GM21576 (cell line): ENCODE results near the gene SP5.
A peak's percentile ranks its signal among the peaks of the same experiment; 100 is the strongest.
"Not testable (repeated sequence)": the region's sequence is repeated elsewhere in the genome, so short reads cannot be mapped to it uniquely, and the experiment has no call there.

Experiments used
- ATAC-seq: cut with Tn5 transposase; IDR thresholded peaks from one replicate; pipeline ENCODE4 v1.9.1; 2021; ENCODE audit warnings: mild to moderate bottlenecking, moderate library complexity; ENCODE audit not compliant: unreplicated experiment

The SP5 gene

GRCh38 chr2:170715062-170715931 lies at the start of gene SP5:
Gene SP5, plus strand, starts transcription at chr2:170715337. Its CDS starts 176 bp downstream, at chr2:170715513.
- ATAC-seq = no peak

DNA sequence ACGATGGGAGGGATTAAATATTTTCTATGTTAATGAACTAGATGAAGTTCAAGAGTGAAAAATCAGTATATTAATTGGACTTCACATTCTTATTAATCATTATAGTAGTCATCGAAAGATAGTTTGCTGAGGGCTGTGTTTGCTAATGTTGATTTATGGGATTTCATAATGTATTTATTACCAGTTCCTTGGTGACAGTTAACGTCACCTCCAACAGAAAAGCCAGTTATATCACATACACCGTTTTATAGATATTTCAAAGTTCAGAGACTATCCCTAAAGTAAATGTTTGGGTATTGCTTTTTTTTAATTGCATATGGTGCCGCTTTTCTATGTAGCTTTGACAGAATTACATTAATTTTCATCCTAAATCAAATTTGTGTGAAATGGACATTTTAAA lies 49.4 kb upstream of the SP5 start:
- ATAC-seq = no peak

DNA sequence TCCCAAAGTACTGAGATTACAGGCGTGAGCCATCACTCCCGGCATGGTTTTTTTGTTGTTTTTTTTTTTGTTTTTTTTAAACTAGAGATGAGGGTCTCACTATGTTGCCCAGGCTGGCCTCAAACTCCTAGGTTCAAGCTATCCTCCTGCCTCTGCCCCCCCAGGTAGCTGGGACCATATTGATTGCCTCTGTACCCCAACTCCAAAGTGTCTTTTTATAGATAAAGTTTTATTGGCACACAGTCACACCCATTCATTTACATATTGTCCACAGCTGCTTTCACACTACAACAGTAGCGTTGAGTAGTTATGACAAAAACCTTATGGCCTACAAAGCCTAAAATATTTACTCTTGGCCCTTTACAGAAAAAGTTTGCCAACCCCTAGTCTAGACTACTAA lies 45.2 kb upstream of the SP5 start:
- ATAC-seq = no peak

DNA sequence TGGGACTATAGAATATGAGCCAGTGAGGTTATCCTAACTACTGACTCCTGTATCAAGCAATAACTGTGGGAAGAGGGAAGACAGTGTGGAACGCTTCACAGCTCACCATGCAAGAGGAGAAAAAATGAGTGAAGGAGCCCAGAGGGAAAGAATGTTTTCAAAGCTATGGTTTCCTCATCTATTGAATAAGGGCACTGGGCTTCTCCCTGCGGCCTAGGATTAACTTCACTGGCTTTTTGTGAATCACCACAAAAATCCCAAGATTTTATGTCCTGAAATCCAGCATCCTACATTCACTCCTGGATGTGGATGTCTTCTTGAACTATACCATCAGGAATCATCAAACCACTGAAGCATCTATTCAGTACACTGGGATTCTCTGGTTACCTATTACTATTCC lies 44.5 kb upstream of the SP5 start:
- no peak for ATAC-seq

- no peak for ATAC-seq
Observed at GRCh38 chr2:170671079-170671478, 44.1 kb upstream of the SP5 start.

DNA sequence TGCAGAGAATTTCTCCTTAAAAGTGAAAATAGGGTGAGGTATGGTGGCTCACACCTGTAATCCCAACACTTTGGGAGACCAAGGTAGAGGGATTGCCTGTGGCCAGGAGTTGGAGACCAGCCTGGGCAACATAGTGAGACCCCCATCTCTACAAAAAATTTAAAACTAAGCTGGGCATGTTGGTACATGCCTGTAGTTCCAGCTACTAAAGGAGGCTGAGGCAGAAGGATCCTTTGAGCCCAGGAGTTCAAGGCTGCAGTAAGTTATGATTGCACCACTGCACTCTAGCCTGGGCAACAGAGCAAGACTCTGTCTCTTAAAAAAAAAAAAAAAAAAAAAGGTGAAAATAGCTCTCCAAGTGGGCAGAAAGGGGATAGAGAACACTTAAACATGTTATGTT lies 40.9 kb upstream of the SP5 start:
- not testable (repeated sequence) for ATAC-seq

GRCh38 chr2:170675701-170676100 lies 39.4 kb upstream of the SP5 start:
- no peak for ATAC-seq

- no peak for ATAC-seq
Observed at GRCh38 chr2:170679607-170680079, 35.5 kb upstream of the SP5 start.

DNA sequence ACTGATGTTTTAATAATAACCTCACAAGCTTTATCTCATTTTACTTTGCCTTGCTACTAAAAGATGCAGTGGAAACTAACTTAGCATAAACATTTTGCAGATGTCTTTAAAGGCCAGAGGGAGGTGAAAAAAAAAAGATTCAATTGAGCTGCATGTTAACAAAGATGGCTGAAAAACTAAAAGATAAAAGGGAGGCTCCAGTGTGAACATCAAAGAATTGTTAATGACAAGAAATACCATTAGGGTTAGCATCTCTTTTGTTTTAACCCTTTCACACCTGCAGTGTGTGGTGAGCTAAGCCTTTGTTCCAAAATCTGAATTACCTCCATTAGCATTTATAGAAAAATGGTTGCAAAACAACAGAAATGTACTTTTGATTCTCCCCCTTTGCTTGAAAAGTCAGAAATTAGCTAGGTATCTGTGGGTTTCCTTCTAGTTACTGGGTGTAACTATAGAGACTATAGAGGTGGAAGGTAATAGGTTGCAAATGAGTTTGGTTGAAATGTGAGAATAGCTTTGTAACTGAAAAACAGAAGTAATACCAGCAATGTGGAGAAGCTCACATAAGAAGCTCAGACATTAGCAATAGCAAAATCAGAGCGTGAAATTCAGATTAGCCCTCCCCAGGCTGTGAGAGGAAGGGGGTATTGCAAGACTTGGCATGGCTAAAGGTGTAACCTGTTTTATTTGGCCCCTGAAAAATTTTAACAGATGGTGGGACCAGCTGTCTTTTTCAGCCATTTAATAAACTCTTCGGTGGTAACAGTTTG lies 34.8 kb upstream of the SP5 start:
- peak; percentile 90 for ATAC-seq

DNA sequence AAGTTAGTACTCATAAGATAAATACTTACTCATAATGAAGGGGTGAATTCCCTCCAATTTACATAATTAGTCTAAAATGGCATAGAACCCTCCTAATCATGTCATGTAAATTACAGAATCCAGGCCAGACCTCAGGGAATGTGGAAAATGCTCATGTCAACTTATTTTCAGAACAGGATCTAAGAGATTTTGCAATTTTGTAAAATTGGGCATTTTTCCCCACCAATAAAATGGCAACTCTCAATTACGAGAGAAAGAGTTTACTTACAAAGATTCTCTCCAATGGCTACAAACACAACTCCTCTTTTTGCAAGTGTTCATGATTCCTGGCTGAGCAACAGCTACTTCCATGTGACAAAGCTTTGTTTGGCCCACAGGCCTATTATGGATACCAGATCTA lies 33.8 kb upstream of the SP5 start:
- no peak for ATAC-seq

GRCh38 chr2:170685591-170685990 lies 29.5 kb upstream of the SP5 start:
- ATAC-seq = no peak

- no peak for ATAC-seq
Observed at GRCh38 chr2:170689481-170689880, 25.7 kb upstream of the SP5 start.

GRCh38 chr2:170690640-170691039 lies 24.5 kb upstream of the SP5 start:
- ATAC-seq = no peak

GRCh38 chr2:170694316-170694715 lies 20.8 kb upstream of the SP5 start:
- ATAC-seq = no peak

DNA sequence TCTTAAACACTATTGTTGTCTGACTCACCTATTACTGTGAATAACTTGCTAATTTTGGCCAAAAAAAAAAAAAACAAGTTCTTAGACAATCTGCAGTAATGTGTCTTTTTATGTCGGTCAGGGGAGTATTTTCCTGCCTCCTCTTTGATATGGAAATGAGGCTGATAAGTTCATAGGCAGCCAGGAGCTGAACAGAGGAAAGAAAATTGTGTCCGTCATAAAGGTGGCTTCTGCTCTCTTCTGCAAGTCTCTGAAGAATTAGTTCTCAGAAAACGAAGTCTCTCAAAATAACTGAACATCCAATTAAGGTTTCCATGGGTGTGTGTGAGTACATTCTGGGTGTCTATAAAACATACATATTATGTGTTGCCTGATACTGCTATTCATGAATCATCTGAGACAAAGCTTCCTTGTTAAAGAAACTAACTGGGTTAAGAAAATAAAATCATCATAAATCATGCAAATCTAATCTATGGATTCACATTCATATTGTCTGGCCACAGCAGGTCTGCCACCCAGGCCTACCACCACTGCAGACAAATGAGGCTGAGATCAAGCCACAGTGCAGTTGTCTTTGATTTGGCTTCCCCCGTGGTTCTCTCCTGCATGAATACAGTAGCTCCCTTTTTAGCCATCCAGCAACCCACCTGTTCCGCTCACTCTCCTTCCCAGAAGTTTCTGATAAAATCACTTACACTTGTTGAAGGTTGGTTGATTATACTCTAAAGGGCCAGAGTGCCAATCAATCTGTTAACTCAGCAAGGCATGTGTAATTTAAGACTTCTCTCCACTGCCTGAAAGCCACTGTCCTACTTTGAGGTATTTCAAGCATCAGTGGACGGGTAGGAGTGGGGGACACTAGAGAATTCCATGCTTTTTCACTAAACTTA lies 19.4 kb upstream of the SP5 start:
- no peak for ATAC-seq

DNA sequence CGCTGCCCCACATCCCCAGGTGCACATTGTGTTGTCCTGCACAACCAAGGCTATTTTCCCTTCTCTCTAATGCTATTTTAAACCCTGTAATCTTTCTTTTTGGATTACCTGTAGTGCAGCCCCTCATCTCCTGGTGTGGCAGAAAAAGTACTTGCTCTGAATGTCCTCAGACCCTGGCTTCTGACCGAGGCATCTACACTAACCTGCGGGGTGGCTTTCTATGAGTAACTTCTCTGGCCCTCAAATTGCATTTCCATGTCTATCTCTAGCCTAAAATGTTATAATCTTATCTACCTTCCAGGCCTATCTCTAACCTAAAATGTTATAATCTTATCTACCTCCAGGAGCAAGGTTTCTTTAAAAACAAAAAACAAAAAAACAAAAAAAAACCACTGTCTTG lies 18.2 kb upstream of the SP5 start:
- ATAC-seq = no peak

DNA sequence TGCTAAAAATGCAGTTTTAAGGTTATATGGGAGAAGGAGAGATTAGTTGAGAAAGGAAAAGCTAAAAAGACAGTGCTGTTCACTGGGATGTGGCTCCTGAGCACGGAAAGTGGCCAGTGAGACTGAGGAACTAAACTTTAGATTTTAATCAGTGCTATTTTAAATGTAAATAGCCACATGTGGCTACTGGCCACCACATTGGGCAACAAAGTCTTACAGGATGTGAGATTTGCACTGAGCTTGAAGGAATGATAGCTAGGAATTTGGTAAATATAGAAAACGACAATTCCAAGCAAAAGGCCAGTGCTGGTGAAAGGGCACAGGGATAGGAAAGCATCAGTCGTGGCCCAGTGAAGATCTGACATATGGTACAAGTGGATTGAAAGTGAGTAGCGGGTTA lies 14.1 kb upstream of the SP5 start:
- ATAC-seq = no peak

GRCh38 chr2:170703776-170704476 lies 11.2 kb upstream of the SP5 start:
- ATAC-seq = no peak

DNA sequence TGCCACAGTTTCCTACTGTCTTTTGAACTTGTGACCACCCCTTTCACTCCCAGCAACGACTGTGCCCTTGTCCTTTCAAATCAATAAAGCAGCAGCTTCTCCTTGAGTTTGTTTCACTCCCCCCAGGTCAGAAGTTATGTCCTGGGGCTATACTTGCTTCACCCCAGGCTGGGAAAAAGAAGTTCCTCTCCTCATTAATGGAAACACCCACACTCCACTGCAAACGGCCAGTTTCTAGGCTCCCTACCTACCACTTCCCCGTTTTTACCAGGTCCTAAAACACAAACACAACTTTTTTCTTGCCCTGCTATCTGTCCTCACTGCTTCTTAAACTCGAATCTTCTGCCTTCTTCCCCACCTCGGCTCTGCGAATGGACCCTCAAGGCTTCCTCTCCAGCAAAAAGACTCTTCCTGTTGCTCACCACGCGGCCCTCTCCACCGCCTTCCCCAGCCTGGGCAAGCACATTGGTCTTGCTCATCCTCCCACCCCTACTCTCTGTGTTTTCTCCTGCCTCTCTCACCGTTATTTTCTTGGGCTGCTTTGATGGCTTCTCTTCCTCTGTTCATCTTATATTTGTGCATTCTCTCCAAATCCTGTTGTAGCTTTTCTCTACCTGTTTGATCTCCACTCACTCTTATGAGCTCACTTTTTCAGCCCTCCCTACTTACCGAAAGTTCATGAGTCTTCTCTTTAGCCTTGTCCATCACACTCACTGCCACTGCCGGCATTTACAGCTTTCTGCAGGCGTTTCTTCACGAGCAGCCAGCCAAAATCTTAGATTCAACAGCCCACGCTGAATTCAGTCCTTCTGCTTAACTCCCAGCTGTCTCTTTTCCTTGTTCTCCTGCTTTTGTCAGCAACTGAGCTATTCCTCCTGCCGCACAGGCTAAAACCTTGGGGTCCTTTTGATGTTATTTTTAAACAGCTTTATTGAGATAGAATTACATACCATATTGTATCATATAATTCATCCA lies 7.0 kb upstream of the SP5 start:
- ATAC-seq = no peak
